GM19372 (cell line): ENCODE results near the gene PLXND1.
"Not testable (repeated sequence)": the region's sequence is repeated elsewhere in the genome, so short reads cannot be mapped to it uniquely, and the experiment has no call there.

Source experiments
- ATAC-seq: cut with Tn5 transposase; IDR thresholded peaks from one replicate; pipeline ENCODE4 v1.9.1; 2021; ENCODE audit warnings: mild to moderate bottlenecking, low read depth, moderate library complexity; ENCODE audit not compliant: unreplicated experiment

Gene PLXND1, protein sequence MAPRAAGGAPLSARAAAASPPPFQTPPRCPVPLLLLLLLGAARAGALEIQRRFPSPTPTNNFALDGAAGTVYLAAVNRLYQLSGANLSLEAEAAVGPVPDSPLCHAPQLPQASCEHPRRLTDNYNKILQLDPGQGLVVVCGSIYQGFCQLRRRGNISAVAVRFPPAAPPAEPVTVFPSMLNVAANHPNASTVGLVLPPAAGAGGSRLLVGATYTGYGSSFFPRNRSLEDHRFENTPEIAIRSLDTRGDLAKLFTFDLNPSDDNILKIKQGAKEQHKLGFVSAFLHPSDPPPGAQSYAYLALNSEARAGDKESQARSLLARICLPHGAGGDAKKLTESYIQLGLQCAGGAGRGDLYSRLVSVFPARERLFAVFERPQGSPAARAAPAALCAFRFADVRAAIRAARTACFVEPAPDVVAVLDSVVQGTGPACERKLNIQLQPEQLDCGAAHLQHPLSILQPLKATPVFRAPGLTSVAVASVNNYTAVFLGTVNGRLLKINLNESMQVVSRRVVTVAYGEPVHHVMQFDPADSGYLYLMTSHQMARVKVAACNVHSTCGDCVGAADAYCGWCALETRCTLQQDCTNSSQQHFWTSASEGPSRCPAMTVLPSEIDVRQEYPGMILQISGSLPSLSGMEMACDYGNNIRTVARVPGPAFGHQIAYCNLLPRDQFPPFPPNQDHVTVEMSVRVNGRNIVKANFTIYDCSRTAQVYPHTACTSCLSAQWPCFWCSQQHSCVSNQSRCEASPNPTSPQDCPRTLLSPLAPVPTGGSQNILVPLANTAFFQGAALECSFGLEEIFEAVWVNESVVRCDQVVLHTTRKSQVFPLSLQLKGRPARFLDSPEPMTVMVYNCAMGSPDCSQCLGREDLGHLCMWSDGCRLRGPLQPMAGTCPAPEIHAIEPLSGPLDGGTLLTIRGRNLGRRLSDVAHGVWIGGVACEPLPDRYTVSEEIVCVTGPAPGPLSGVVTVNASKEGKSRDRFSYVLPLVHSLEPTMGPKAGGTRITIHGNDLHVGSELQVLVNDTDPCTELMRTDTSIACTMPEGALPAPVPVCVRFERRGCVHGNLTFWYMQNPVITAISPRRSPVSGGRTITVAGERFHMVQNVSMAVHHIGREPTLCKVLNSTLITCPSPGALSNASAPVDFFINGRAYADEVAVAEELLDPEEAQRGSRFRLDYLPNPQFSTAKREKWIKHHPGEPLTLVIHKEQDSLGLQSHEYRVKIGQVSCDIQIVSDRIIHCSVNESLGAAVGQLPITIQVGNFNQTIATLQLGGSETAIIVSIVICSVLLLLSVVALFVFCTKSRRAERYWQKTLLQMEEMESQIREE (N-terminal part only)

DNA sequence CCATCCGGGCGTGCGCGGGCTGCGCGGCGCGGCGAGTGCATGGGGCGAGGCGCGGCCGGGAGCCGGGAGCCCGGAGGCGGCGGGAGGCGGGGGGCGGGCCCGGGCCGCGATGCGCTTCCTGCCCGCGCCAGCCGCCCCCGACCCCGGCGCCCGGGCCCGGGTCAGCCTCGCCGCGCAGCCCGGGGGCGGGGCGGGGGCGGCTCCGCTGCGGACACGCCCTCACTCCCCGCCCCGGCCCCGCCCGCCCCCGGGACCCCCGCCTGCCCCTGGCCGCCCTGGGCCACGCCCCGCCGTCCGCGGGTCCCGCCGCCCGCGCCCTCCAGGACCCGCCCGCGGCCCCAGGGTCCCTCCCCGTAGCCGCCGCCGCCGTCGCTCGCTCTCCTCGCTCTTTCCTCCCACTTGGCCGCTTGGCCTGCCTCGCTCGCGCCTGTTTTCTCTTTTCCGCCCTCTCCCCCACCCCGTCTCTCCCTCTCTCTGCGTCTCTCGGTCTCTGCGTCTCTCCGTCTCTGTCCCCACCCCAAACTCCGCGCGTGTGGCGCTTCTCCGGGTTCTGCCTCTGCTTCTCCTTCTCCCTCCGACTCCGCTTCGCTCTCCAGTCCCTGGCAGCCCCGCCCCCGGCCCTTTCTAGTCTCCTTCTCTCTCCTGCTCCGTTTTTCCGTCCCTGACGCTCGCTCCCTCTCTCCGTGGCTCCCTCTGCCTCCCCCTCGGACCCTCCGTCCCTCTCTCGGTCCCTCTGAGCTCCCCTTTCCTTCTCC lies at the start of gene PLXND1:
Gene PLXND1 (minus strand): TSS at position 41 of the 755 bp plus-strand sequence. CDS start 37 bp downstream, at position 4.
- no peak for ATAC-seq

- ATAC-seq, result no peak
Observed at GRCh38 chr3:129655291-129655700, 48.8 kb upstream of the PLXND1 start.

DNA sequence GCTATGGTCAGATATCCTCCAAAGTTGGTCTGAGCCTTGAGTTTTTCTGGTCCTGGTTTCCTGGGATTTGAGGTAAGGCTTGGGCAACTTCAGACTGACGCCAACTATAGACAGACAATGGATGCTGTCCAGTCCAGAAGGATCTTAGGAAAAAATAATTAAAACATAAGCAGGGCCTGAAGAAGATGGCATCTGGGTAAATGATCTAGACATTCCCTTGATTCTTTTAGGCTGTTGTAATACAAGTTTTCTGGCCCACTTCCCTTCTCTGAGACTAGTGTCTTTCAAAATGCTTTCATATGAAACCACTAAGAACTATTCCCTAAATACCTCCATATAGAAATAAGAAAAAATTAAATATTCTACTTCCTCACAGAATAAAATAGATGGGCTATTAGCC lies 47.7 kb upstream of the PLXND1 start:
- ATAC-seq, result no peak

DNA sequence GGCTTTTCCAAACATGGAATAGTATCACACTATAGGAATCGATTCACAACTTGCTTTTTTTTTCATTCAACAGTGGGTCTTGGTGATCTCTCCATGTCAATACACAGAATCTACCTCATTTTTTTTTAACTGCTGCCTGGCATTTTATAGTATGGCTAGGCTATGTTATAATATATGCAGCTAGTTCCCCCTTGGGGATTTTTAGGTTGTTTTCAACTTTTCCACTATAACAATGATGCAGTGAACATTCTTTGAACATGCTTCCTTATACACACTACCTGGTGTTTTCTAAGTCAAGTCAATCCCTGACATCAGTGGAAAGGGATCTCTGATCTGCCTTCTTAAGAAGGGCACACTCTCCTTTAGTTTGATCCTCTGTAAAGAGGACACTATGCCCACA lies 46.5 kb upstream of the PLXND1 start:
- no peak for ATAC-seq

DNA sequence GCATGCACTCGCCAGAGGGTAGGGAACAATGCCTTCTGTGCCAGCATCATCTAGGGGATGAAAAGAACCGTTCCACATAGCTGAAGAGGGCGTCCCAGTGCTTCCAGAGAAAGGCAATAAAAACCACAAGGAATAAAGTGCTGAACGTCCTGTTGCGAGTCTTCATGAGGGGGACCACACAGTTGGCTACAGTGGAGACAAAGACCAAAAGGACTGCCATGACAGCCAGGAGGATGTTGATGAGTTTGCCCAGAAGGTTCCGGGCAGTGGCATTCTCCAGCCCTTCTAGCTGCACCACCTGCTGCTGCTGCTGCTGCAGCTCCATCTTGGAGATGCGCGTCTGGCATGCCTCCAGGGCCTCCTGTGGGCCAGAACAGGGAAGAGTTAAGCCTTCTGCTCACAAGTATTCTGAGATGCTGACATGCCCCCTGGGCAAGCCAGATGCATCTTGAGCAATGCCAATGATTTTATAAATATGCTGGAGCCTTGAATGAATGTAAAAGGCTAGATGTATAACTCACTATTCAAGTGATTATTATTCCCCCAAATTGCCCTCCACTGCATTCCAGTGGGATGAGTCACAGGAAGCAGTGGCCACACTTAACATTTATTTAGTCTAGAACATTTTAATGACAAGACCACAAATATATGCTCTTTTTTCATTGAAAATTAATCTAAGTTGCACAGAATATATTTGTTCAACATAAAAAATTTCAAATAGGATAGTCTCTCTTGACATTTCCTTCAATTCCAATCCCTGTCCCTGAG lies 45.1 kb upstream of the PLXND1 start:
- no peak for ATAC-seq

- ATAC-seq, result no peak
Observed at GRCh38 chr3:129650256-129650872, 43.9 kb upstream of the PLXND1 start.

DNA sequence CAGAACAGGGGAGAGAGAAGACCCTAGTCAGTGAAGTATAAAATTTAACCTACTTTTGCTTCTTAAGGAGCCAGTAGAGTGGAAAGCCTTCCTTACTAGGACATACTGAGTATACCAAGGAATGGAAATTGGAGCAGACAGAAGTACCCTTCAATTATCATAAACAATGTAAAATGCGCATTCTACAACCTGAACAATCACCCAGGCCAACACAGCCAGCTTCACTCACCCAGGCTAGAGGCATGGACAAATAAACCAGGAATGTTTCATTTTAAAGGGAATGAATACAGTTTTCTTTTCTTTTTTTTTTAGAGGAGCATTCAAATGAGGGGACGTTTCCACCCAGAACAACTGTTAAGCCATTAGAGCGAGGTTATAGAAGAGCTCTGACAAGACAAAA lies 41.9 kb upstream of the PLXND1 start:
- no peak for ATAC-seq

DNA sequence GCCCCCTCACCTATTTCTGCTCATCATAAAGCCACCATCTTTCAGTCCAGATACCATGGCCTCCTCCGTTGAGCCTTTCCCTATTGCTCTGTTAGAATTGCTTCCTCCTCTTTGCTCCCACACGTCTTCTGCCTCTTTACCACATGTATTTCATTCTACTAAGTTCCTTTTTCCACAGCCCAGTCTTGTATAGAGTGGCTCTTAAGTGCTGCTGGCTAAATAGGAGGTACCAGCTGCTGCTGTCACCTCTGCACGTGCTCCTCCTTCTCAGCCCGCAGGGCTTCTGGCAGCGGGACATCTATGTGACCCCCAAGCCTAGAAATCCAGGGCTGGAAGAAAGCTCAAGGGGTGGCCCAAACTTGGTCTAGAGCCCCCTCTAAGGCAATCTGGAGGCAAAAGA lies 38.8 kb upstream of the PLXND1 start:
- no peak for ATAC-seq

DNA sequence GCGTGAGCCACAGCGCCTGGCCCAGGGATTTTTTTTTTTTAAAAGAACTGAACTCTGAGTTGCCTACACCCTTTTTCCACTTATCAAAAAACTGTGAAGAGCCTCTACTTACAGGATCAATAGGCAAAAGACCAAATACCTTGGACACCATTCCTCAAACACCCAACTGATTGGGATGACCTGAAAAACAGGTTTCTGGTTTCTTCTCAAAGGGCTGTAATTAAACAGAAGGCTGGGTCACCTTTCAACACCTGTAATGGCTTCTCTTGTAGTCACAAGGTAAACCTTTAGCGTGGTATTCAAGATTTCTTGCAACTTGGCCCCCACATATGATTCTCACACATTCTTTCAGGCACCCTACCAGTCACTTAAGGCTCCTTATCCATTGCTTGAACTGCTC lies 38.4 kb upstream of the PLXND1 start:
- no peak for ATAC-seq

DNA sequence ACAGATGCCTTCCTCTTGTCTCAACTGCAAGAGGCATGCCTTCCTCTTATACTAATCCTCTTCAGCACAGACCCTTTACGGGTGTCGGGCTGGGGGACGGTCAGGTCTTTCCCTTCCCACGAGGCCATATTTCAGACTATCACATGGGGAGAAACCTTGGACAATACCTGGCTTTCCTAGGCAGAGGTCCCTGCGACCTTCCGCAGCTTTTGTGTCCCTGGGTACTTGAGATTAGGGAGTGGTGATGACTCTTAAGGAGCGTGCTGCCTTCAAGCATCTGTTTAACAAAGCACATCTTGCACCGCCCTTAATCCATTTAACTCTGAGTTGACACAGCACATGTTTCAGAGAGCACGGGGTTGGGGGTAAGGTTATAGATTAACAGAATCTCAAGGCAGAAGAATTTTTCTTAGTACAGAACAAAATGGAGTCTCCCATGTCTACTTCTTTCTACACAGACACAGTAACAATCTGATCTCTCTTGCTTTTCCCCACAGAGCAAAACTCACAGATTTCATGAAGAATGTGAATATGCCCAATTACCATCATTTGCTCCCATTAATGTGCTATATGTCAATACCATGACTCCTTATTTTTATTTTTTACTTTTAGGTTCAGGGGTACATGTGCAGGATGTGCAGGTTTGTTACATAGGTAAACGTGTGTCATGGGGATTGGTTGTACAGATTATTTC lies 35.2 kb upstream of the PLXND1 start:
- ATAC-seq, result not testable (repeated sequence)

GRCh38 chr3:129640985-129641384 lies 34.5 kb upstream of the PLXND1 start:
- ATAC-seq, result not testable (repeated sequence)

GRCh38 chr3:129638481-129638880 lies 32.0 kb upstream of the PLXND1 start:
- ATAC-seq, result no peak

DNA sequence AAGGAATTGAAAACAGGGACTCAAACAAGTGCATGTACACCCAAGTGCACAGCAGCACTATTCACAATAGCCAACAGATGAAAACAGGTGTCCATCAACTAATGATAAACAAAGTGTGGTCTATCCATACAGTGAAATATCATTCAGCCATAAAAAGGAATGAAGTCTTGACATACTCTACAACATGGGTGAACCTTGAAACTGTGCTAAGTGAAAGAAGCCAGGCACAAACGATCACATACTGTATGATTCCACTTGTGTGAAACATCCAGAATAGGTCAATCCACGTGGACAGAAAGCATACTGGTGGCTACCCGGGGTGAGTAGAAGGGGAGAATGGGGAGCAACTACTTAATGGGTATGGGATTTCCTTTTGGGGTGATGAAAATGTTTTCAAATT lies 29.6 kb upstream of the PLXND1 start:
- ATAC-seq, result no peak

DNA sequence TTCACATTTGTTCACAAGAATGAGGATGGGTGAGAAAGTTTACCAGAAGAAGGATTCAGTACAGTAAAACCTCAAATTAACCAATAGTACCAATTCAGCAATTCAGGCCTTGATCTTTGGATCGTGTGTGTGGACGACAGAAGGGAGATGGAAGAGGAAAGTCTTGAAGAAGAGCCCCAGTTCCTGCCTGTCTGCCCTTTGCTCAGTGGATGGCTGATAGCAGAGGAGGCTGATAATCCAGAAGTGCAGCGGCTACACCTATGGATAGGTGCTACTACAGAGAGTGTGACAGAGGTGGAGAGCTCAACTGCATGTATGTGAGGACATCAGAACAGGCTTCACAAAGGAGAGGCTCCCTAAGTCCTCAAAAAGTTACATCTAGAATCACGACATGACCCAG lies 29.2 kb upstream of the PLXND1 start:
- no peak for ATAC-seq

DNA sequence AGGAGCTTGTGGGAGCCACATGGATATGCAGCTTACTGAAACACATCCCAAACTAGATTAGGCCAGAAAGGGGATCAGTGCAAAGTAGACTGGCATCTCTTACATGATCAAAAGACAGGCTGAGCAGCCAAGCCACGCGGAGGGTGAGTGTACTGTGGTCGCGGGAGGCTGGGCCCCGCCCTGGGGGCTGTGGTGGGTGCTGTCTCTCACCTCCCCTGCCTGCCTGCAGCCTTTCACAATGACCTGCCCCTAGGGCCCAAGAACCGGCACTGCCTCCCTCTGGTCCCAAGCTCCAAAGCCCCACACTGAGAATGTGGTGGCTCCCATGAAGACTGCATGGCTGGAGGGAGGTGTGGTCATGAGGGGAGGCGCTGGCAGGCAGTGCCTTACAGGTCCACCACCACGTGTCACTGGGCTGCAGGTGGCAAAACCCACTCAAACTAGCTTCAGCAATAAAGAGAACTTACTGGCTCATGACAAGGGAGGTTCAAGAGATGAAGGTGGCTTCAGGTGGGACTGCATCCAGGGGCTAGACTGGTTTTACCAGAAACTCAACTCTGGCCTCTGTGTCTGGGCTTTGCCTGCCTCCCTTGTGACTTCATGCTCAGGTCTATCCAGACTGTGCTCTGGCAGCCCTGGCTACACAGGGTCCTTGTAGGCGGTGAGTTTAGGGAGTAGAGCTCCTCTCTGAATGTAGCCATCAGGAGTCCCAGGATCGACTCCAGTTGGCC lies 27.4 kb upstream of the PLXND1 start:
- no peak for ATAC-seq

DNA sequence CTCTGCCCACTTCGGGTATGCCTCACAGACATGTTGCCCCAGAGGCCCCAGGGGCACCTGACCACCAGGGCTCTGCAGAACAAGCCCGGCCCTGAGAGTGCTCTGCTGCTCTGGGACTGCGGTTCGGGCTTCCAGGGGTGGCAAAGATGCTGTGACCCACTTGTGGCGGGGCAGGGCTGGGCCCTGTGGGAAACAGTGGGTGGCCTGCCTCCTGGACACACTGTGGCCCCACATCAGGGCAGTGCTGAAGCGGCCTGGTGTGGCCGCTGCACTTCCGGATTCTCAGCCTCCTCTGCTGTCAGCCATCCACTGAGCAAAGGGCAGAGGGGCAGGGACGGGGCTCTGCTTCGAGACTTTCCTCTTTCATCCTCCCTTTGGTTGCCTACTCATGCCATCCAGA lies 26.5 kb upstream of the PLXND1 start:
- no peak for ATAC-seq

GRCh38 chr3:129632556-129632955 lies 26.1 kb upstream of the PLXND1 start:
- ATAC-seq, result no peak

DNA sequence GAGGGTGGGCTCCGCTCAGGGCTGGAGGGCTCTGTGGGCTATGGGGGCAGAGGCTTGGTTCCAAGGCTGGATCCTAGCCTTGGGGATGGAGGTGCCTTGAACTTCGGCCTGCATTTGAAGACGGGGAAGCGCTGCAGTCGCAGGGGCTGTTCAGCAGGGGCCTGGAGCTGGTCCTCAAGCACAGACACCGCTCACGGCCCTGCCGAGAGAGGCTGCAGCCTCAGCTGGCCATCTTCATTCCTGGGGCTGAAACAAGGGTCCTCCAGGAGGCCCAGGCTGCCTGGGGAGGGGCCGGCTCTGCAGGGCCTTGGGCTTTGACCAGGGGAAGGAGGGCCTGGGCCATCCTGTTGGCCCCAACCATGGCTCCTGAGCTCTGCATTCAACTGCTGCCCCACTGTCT lies 25.6 kb upstream of the PLXND1 start:
- no peak for ATAC-seq
